GM12801 (cell line): ENCODE measurements around the gene TSBP1.

Experiments
- TF ChIP-seq, protein P1 (sequence below): IDR thresholded peaks from one replicate; pipeline ENCODE4 v1.5.1; 2011; ENCODE audit warnings: control low read depth; ENCODE audit not compliant: insufficient read length; ENCODE audit errors: extremely low read depth

The TSBP1 gene

GRCh38 chr6:32391505-32391904 lies 19.8 kb upstream of the TSBP1 start:
- TF ChIP-seq, protein P1, sequence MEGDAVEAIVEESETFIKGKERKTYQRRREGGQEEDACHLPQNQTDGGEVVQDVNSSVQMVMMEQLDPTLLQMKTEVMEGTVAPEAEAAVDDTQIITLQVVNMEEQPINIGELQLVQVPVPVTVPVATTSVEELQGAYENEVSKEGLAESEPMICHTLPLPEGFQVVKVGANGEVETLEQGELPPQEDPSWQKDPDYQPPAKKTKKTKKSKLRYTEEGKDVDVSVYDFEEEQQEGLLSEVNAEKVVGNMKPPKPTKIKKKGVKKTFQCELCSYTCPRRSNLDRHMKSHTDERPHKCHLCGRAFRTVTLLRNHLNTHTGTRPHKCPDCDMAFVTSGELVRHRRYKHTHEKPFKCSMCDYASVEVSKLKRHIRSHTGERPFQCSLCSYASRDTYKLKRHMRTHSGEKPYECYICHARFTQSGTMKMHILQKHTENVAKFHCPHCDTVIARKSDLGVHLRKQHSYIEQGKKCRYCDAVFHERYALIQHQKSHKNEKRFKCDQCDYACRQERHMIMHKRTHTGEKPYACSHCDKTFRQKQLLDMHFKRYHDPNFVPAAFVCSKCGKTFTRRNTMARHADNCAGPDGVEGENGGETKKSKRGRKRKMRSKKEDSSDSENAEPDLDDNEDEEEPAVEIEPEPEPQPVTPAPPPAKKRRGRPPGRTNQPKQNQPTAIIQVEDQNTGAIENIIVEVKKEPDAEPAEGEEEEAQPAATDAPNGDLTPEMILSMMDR = no peak

DNA sequence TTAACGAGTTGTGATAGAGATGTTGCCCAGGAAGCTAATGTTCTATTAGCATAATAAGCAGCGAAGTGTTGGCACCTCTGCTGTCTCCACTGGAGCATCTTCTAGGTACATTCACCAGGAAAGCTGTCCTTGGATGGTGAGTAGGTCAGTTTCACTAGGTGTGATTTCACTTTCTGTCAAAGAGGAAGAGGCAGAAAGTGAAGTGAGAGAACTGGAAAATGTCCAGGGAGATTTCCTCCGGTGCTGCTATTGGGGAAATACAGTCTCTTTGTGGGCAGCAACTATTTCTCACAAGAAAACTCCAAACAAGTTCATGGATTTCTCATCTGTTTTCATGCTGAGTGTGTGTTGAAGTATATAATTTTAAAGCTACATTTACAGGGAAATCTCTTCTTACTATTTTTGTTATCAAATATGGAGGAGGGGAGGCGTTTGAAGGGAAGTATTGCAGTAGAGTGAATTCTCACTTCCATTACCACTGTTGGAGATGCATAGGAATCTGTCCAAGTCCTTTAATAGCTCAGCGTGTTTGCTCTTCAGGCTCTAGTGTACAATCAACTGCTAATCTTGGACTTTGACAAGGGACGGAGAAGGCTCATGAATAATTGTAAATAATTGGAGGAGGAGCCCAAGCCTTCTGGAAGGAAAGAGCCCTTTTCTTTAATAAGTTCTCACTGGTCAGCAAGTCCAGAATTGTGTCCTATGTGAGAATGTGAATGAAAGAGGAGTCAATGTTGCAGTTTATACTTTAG lies 16.1 kb upstream of the TSBP1 start:
- TF ChIP-seq, protein P1 = no peak

DNA sequence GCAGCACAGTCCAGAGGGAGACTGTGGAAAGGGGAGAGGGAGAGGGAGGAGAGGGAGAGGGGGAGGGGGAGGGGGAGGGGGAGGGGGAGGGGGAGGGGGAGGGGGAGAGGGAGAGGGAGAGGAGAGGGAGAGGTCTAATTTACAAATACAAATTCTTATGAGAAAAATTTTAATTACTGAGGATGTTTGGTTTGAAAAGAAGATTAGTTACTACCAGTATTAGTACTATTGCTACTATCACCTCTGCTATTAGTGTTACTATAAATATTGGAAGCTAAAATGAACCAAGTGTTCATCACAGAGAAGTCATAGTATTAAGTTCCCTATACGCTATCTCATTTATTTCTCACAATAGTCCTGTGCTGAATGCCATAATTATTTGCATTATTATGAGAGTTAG lies 14.3 kb upstream of the TSBP1 start:
- TF ChIP-seq, protein P1 = no peak

DNA sequence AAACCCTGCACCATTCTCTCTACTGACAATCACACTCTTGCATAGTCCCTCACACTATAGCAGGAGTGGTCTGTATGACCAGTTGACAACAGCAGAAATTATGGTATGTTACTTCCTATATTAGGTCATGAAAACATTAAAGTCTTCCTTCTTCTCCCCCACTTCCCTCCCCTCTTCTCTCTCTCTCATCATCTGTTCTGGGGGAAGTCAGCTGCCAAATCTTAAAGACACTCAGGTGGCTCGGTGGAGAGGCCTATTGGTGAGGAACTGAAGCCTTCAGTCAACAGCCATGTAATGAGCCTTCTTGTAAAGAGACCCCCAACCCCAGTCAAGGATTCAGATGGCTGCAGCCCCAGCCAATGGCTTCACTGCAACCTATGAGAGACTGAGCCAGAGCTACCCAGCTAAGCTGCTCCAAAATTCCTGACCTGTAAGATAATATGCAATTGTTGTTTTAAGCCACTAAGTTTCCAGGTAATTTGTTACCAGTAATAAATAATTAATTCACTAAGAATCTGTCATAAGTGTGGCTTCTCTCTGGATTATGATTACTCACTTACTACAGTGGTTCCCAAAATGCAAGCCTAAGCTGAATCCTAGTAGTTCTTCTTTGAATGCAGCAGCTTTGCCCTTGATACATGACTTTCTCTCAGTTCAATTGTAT lies 11.2 kb upstream of the TSBP1 start:
- TF ChIP-seq, protein P1 = no peak

- TF ChIP-seq, protein P1 = no peak
These were observed 7.8 kb upstream of the TSBP1 start for GRCh38 chr6:32379545-32379944.

GRCh38 chr6:32375739-32376529 lies 4.2 kb upstream of the TSBP1 start:
- TF ChIP-seq, protein P1 = no peak

DNA sequence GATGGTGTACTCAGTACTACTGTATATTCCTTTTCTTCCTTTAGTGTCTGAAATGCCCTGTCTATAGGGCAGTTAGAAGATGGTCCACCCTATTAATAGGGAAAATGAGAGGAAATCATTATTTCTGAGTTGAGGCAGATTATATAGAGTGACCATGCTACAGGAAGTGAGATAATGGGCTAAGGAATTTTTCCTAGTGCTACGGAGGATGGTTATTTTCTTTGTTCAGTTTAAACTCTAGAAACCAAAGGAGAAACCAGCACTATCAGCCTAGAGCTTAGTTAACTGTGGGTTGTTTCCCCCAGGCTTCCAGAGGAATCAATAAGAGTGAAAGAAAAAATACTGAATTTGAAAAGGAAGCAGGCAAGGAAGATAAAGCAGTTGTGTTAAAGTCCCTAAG lies 474 bp downstream of the TSBP1 start:
- TF ChIP-seq, protein P1 = no peak
